Astrocyte (in vitro differentiated cells and primary cell): ENCODE measurements around the gene TTC23. TPM values are rescaled to one million over a fixed set of nuclear protein-coding genes. Genes with fewer than 3 reads are reported as not detected.
"Not testable (repeated sequence)": the region's sequence is repeated elsewhere in the genome, so short reads cannot be mapped to it uniquely, and the experiment has no call there.

Experiments used
- DNase-seq: peaks from one replicate; pipeline ENCODE4 v3.0.0-alpha.2; 2010; ENCODE audit warnings: low read depth
- FAIRE-seq: peaks from 2 replicates; lab custom pipeline; 2011; peaks lifted over from hg19 to GRCh38; lab: Jason Lieb, UNC
- H2AFZ ChIP-seq: 2 replicates; pipeline ENCODE4 v1.6.0; 2012; ENCODE audit warnings: low read depth, low read length, inconsistent platforms
- H3K27ac ChIP-seq: 2 replicates; pipeline ENCODE4 v1.5.1; 2011; ENCODE audit warnings: low read depth, low read length, inconsistent platforms
- H3K27me3 ChIP-seq: 2 replicates; pipeline ENCODE4 v1.6.0; 2011; ENCODE audit warnings: low read length, inconsistent platforms; ENCODE audit not compliant: insufficient read depth
- H3K36me3 ChIP-seq: 2 replicates; pipeline ENCODE4 v1.5.1; 2011; ENCODE audit warnings: low read length, inconsistent platforms; ENCODE audit not compliant: insufficient read depth
- H3K4me1 ChIP-seq: 2 replicates; pipeline ENCODE4 v1.5.1; 2011; ENCODE audit warnings: low read length, inconsistent platforms; ENCODE audit not compliant: insufficient read depth
- H3K4me2 ChIP-seq: 2 replicates; pipeline ENCODE4 v1.6.0; 2012; ENCODE audit warnings: low read length, inconsistent platforms
- H3K4me3 ChIP-seq: 2 replicates; pipeline ENCODE4 v1.5.1; 2011; ENCODE audit warnings: low read depth, mild to moderate bottlenecking, low read length, inconsistent platforms; ENCODE audit not compliant: insufficient read depth
- H3K79me2 ChIP-seq: 2 replicates; pipeline ENCODE4 v1.6.0; 2012; ENCODE audit warnings: mild to moderate bottlenecking, low read length, inconsistent platforms; ENCODE audit not compliant: insufficient read depth
- H3K9ac ChIP-seq: 2 replicates; pipeline ENCODE4 v1.6.0; 2012; ENCODE audit warnings: mild to moderate bottlenecking, low read length, inconsistent platforms
- H3K9me3 ChIP-seq: 2 replicates; pipeline ENCODE4 v1.5.1; 2012; ENCODE audit warnings: low read depth, mild to moderate bottlenecking, low read length, inconsistent platforms; ENCODE audit not compliant: insufficient read depth
- H4K20me1 ChIP-seq: 2 replicates; pipeline ENCODE4 v1.6.0; 2012; ENCODE audit warnings: low read length, inconsistent platforms; ENCODE audit not compliant: insufficient read depth
- H3K27ac Mint-ChIP-seq: one replicate; pipeline ENCODE4 v1.8.0; 2021; ENCODE audit warnings: mild to moderate bottlenecking, mixed read lengths; ENCODE audit not compliant: unreplicated experiment
- H3K27me3 Mint-ChIP-seq: one replicate; pipeline ENCODE4 v1.8.0; 2021; ENCODE audit warnings: low read depth, mixed read lengths; ENCODE audit not compliant: unreplicated experiment
- H3K36me3 Mint-ChIP-seq: one replicate; pipeline ENCODE4 v1.8.0; 2021; ENCODE audit warnings: low read depth, mixed read lengths; ENCODE audit not compliant: unreplicated experiment
- H3K4me1 Mint-ChIP-seq: one replicate; pipeline ENCODE4 v1.8.0; 2021; ENCODE audit warnings: low read depth, mixed read lengths; ENCODE audit not compliant: unreplicated experiment
- H3K4me3 Mint-ChIP-seq: one replicate; pipeline ENCODE4 v1.8.0; 2021; ENCODE audit warnings: mild to moderate bottlenecking, moderate library complexity, mixed read lengths; ENCODE audit not compliant: unreplicated experiment
- H3K9me3 Mint-ChIP-seq: one replicate; pipeline ENCODE4 v1.8.0; 2021; ENCODE audit warnings: mild to moderate bottlenecking, mixed read lengths; ENCODE audit not compliant: unreplicated experiment
- CTCF ChIP-seq: IDR thresholded peaks from 2 replicates; pipeline ENCODE4 v1.5.1; 2011; ENCODE audit warnings: low read depth, mild to moderate bottlenecking, inconsistent platforms, low read length, moderate library complexity; ENCODE audit not compliant: insufficient read depth
- EZH2 ChIP-seq: IDR thresholded peaks from 2 replicates; pipeline ENCODE4 v1.6.1; 2012; ENCODE audit warnings: mild to moderate bottlenecking, low read length, inconsistent platforms; ENCODE audit not compliant: insufficient read depth
- total RNA-seq: library from RNA; stranded (reverse); gene quantifications from 2 replicates; pipeline ENCODE4 v1.2.1, GENCODE V29; 2021

The TTC23 gene
- total RNA-seq, 1 donor from 2014 or later = 20.2 TPM

- H3K27ac ChIP-seq = no peak overlapping the region
- no peaks in the 10 kb centered on the region for H4K20me1 ChIP-seq
- no peak overlapping the region for H3K9ac ChIP-seq
- DNase-seq (no peak), FAIRE-seq (no peak)
- Mint-ChIP-seq H3K27ac (no peak overlapping the region), H3K27me3 (no peaks in the 10 kb centered on the region), H3K4me3 (no peak overlapping the region), H3K9me3 (peaks cover 3% of the 10 kb centered on the region), H3K36me3 (peaks cover 14% of the 10 kb centered on the region), H3K4me1 (peaks cover 2% of the 10 kb centered on the region)
- H3K4me1 ChIP-seq = no peaks in the 10 kb centered on the region
- H3K4me3 ChIP-seq = no peak overlapping the region
- H3K79me2 ChIP-seq = no peaks in the 10 kb centered on the region
- H3K36me3 ChIP-seq = peaks cover 4% of the 10 kb centered on the region
- H3K9me3 ChIP-seq = no peaks in the 10 kb centered on the region
- H3K4me2 ChIP-seq = no peak overlapping the region
- H3K27me3 ChIP-seq = no peaks in the 10 kb centered on the region
- no peak for TF ChIP-seq CTCF
- no peak for TF ChIP-seq EZH2
- H2AFZ ChIP-seq = no peak overlapping the region
Observed at GRCh38 chr15:99201408-99202175, 47.8 kb downstream of the TTC23 start.

- H3K27me3 Mint-ChIP-seq = no peaks in the 10 kb centered on the region
- H3K9me3 Mint-ChIP-seq = peaks cover 5% of the 10 kb centered on the region
- peak; percentile 9 for FAIRE-seq
- H3K27ac Mint-ChIP-seq = no peak overlapping the region
- Histone ChIP-seq H3K27me3 (no peaks in the 10 kb centered on the region), H3K79me2 (no peaks in the 10 kb centered on the region), H3K27ac (no peak overlapping the region), H3K4me2 (no peak overlapping the region), H2AFZ (no peak overlapping the region), H3K4me3 (no peak overlapping the region), H3K9me3 (no peaks in the 10 kb centered on the region), H3K36me3 (peaks cover 4% of the 10 kb centered on the region), H3K4me1 (no peaks in the 10 kb centered on the region), H3K9ac (no peak overlapping the region), H4K20me1 (no peaks in the 10 kb centered on the region)
- no peak for TF ChIP-seq CTCF
- TF ChIP-seq EZH2 = no peak
- peak; percentile 8 for DNase-seq
- H3K4me1 Mint-ChIP-seq = peaks cover 2% of the 10 kb centered on the region
- H3K36me3 Mint-ChIP-seq = peaks cover 21% of the 10 kb centered on the region
- no peak overlapping the region for H3K4me3 Mint-ChIP-seq
Observed at GRCh38 chr15:99197856-99198255, 51.5 kb downstream of the TTC23 start.

- not testable (repeated sequence) for H3K36me3 ChIP-seq, H3K27ac ChIP-seq, H3K9ac ChIP-seq, H3K4me2 ChIP-seq, H3K27me3 Mint-ChIP-seq, DNase-seq, H4K20me1 ChIP-seq, H3K9me3 ChIP-seq, H3K27me3 ChIP-seq, H3K4me1 Mint-ChIP-seq, H3K4me3 Mint-ChIP-seq, H3K79me2 ChIP-seq, FAIRE-seq, H3K4me3 ChIP-seq, H3K27ac Mint-ChIP-seq, H2AFZ ChIP-seq, H3K4me1 ChIP-seq
- peaks cover 41% of the 10 kb centered on the region for H3K36me3 Mint-ChIP-seq
- H3K9me3 Mint-ChIP-seq = peaks cover 17% of the 10 kb centered on the region
Observed at GRCh38 chr15:99192181-99192580, 57.2 kb downstream of the TTC23 start.
